GM19099 (cell line): ENCODE data around the gene CACNB1.

Experiments used
- POLR2A ChIP-seq: IDR thresholded peaks from 3 replicates; pipeline ENCODE4 v1.6.1; 2011; ENCODE audit warnings: low read depth; ENCODE audit not compliant: insufficient read length; ENCODE audit errors: extremely low read depth

Gene CACNB1

DNA sequence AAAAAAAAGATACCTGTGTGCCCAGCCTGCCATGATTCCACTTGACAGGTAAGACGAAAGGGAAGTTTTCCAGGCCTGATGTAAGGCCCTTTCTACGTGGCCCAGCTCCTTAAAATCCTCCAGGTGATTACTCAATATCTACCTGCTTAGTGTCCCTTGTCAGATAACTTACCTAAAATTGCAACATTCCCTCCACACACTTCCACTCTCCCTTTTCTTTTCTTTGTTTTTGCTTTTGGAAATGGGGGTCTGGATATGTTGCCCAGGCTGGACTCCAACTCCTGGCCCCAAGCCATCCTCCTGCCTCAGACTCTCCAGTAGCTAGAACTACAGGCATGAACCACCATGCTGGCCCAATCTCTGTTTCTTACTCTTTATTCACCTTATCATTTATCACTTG is 38.8 kb downstream of the CACNB1 start:
- no peak for TF ChIP-seq POLR2A

DNA sequence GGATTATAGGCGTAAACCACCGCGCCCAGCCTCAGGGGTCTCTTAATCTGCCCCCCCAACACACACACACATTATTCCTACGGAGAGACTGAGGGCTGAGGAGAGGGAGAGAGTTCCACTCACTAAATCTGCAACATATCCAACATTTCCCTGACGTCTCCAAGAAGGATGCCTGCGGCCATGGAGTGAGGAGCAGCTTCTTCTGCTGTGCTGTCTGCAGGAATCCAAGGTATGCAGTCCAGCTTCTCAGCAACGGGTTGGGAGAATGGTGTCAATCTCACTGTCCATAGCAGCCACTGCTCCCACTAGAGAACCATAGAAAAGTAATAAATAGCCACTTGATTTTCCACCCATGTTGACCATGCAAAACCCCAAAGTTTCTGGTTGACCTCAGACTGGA is 41.0 kb downstream of the CACNB1 start:
- no peak for TF ChIP-seq POLR2A

DNA sequence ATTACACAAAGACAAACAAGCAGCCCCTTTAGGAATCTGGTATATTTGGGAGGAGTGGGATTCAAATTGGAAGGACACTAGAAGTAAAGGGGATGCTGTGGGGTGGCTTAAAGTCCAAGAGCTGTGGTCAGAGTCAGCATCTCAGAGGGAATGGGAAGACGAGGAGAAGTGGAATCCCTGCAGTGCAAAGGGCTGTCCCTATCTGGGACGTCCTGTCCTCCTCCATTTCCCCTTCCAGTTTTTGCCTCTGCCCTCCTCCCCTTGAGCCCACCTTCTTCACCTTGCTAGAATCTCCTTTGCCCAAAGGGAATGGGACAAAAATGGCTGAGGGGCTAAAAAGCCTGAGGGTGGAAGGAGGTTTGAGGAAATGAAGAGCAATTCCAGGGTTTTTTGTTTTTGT is 41.8 kb downstream of the CACNB1 start:
- TF ChIP-seq POLR2A: no peak

DNA sequence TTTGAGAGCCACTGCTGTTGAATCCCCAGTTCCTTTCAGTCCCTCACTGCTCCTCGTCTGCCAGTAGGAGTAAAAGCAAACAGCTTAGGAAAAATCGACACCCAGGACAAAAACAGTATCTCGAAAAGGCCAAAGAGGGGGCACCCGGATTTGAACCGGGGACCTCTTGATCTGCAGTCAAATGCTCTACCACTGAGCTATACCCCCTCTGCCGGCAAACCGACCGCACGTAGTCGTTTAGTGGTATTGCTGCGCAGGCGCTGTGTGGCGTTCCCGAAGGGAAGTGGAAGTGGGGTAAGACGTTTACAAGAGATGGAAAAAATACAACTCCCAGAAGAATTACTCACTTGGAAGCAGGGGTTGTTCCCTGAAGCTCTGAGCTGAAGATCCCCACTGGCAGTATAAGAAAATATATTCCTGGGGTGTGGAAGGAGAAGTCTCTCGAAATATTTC is 43.8 kb downstream of the CACNB1 start:
- TF ChIP-seq POLR2A: no peak

DNA sequence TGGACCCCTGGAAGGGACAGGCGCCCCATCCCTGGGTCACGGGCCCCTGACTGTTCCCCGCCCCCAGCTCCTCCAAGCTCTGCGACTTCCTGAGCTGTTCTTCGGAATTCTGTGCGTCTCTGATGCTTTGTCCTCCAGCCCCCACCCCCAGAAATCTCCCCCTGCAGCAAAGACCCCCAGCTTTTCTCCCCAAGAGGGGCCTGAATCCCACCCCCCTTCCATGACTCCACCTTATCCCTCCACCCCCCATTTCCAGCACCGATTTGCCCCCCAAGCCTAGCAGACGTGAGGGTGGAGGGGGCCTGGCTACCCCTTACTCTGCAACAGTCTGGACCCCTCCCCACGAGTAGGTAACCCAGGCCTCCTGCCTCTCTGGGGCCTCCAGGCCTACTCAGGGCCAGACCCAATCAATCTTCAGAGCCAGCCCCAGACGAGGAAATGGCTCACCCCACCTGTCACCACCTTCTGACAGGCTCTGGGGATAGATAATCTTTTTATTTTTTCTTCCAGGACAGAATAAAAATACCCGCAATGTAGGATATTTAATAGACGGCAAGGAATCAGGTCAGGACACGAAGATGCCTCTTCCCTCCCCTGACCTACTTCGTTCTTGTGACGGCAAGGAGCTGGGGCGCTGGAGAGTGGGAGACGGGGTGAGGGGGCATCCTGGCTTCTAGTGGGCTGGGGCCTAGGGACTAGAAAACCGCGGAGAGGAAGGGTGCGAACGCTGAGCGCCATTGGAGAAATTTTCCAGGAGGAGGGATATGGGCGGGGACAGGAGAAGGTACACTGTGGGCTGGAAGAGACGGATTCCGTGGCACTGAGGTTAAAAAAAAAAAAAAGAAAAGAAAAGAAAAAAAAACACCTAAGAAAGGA is 45.3 kb downstream of the CACNB1 start:
- TF ChIP-seq POLR2A: no peak

DNA sequence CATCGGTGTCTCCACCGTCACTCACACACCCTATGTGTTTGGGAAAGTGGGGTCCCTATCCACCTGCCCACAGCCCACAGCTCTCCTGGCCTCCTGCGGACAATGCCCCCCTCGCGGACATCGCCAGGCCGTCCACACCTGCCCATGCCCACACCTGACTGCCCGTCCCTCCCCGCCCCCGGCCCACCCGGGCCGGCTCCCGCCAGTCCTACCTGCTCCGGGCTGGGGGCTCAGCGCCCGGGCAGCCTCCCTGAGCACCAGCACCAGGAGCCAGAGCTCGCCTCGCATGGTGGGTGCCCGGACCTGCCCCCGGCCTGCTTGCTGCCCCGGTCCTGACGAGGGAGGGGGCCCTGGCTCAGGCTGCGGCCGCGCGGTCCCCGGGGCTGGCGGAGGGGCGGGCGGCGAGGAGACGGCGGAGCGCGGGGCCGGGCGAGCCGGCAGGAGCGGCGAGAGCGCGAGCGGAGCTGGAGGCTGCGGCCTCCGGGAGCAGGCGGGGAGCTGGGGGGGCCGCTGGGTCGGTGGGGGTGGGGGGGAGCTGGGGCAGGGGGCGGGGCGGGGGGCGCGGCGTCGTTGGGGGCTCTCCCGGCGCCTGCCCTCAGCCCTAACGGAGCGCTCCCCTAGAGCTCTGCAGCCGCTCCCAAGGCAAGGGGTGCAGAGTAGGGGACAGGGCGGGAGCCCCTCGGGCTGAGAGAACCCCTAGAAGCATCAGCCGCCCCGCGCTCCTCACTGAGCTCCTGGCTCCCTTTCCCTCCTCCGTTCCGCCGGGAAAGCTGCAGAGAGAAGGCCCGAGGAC is 46.1 kb downstream of the CACNB1 start, which contains the start of gene PLXDC1:
Gene PLXDC1, minus strand, starts transcription at position 488 of the 793 bp plus-strand sequence. Its CDS starts 200 bp downstream, at position 288.
- no peak for TF ChIP-seq POLR2A

DNA sequence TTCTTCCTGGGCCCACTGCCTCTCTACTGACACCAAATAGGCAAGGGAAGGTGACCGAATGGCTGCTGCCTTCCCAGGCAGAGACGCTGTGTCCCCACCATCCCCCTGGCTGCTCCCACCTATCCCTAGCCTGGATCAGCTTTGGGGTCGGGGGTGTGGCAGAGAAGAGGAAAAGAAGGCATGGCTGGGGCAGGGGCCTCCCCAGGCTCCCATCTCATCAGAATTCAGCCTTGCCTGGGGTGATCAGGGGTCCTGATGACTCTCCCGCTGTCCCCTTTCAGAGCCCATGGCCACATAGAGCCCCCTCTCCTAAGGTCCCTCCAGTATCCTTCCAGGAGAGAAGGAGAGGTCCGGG is 46.7 kb downstream of the CACNB1 start:
- no peak for TF ChIP-seq POLR2A

DNA sequence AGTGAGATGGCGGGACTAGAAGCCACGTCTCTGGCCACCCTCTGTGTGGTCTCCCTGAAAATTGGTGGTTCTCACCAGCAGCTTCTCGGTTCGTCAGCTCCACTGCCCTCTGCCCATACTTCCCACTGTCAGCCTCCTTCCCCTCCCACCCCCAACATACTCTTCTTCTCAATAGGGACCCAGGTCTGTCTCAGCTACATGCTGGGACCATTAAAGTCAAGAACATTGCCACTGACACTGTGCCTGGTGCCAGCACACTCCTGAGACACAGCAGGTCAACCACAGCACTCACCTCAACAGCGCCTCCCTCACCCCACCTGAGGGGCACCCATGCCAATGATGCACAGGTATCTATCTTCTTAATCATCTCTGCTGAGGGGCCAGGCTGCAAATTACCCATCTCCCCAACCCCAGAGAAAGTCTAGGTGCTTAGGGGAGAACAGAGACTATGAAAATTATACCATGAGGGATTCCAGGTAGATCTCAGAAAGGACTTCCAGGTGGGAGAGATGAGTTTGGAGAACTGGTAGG is 47.3 kb downstream of the CACNB1 start:
- no peak for TF ChIP-seq POLR2A

DNA sequence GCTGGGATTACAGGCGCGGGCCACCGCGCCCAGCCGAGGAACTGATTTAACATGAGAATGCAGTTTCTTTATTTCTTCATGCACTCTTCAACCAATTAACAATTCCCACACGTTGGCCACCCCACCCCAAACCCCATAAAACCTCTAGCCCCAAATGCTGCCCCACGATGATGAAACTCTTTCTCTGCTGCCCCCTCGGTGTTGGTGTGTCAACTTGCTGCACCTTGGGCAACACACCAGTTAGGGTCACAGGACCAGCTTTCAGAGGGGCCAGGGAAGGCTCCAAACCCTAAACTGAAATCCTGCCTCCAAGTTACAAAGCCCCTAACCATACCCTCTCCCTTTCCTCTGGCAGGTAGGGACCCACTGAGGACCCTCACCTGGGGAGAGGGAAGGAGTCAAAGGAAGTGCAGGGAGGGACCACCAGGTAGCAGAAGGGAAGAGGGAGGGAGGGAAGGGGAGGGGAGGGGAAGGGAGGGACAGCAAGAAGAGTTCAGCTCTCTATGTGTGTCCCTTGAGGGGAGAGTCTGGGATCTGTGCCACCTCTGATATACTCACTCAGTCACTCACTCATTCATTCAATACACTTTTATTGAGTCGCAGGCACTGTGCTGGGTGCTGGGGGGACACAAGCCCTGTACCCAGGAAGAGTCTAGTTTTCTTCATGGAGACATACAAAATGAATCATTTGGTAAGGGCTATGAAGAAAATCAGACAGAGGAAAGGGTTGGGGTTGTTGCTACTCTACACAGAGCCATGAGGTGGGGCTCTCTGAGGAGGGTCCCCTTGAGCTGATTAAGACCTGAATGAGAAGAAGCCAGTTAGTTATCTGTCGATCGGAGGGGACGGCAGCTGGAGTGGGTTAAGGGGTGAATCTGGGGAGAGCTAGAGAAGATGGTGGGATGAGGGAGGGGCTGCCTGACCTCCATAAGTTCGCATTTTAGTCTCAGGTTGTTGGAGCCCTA is 50.0 kb downstream of the CACNB1 start:
- TF ChIP-seq POLR2A: no peak

DNA sequence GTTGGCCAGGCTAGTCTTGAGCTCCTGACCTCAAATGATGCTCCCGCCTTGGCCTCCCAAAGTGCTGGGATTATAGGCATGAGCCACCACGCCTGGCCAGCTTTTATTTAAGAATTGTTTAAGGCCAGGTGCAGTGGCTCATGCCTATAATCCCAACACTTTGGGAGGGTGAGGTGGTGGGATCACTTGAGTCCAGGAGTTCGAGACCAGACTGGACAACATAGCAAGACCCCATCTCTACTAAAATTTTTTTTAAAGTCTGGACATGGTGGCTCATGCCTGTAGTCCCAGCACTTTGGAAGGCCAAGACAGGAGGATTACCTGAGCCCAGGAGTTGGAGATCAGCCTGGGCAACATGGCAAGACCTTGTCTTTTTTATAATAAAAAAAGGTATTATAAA is 51.2 kb downstream of the CACNB1 start:
- TF ChIP-seq POLR2A: no peak

DNA sequence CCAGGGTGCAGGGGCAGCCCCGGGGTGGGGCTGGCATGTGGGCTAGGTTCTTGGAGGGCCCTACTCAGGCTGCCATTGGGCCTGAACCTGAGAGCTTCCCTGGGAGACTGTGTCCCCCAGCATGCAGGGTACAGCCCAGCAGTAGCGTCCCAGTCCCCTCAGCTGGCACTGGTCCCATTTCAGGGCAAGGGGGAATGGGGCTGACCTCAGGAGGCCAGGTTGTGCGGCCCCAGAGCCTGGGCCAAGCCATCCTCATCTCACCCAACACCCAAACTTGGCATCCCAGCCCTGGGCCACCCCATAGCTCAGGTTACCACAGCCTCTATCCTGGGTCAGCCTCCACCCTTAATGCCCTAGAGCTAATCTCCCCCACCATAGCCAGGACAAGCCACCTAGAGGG is 52.3 kb downstream of the CACNB1 start:
- no peak for TF ChIP-seq POLR2A

DNA sequence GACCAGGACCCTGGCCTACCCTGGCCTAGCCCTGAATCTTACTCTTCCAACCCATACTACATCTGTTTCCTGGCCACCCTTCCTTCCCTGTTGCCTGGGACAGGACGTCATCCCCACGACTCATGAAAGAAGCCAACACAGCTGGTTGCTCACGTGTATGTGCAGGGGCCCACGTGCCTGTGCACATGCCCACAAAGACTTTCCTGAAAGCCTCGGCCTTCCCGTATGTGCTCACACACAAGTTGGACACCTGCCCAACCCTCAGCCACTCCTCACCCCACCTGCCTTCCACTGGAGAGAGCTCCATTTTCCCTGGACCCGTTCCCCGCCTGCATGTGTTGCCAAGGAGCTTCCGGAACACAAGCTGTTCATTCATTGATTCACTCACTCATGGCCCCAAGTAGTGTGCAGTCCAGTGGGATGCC is 53.0 kb downstream of the CACNB1 start:
- no peak for TF ChIP-seq POLR2A

DNA sequence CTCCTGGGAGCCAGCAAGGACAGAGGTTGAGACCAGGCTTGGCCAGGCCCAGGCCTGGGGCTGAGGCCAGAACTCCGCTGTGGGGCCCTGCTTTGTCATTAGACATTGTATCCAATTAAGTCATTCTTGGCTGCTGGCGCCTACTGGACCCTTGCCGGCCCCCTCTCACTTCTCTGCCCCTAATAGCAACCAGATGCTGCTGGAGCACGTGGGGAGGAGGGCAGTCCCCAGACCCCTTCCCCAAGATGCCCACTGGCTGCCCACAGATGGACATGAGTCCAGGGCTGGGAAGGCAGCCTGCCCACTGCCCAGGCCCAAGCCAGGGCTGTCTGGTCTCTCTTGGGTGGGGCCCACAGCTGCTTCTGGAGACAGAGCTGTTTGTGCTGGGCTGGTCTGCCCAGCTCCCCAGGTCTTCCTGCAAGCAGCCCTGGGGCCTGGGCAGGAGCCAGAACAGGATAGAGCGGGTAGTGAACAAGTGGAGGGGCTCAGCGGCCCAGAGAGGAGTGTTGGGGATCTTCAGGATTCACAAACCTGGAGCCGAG is 53.8 kb downstream of the CACNB1 start:
- TF ChIP-seq POLR2A: no peak
